ENCODE data around the gene MLPH. TPM values are rescaled to one million over a fixed set of nuclear protein-coding genes. Genes with fewer than 3 reads are reported as not detected.

MLPH gene
- polyA plus RNA-seq, 1 donor from 2014 or later, result not detected

DNA sequence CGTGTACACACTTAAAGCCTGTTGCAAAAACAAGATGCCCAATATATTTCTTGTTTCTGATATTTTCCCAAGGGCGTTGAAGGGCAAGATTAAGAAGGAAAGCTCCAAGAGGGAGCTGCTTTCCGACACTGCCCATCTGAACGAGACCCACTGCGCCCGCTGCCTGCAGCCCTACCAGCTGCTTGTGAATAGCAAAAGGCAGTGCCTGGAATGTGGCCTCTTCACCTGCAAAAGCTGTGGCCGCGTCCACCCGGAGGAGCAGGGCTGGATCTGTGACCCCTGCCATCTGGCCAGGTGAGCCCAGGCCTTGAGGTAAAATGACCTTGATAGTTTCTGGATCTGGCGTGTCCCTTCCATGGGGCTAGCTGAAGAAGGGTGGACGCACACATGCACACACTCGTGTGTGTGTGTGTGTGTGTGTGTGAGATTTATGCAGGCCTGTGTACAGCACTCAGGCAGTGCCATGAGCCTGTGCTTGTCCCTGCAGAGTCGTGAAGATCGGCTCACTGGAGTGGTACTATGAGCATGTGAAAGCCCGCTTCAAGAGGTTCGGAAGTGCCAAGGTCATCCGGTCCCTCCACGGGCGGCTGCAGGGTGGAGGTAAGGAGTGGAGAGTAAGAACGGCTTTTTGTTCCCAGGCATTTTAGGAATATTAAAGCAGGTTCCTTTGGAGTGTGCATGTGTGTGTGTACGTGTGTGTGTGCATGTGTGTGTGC, 23.6 kb downstream of the MLPH start:
- Mint-ChIP-seq H3K27me3 (peaks cover 6% of the 10 kb centered on the region), H3K4me1 (no peaks in the 10 kb centered on the region), H3K9me3 (no peaks in the 10 kb centered on the region), H3K36me3 (peaks cover 1% of the 10 kb centered on the region), H3K27ac (no peak overlapping the region), H3K4me3 (no peak overlapping the region)

DNA sequence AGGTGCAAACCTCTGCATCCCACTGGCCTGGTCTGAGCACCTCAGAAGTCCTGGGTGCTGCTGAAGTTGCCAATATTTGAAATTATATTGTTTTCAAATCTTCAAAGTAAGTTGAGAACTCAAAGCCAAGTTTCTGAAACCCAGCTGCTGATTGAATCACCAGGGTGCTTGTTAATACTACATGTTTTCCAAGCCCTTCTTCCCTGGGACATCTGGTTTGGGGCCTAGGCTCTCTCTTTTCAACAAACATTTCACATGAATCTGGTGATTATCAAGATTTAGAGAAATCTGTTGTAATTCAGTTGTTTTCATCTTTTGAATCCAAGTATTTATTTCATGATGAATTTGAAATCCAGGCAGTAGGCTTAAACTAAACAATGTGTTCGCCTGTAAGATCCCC, 24.4 kb downstream of the MLPH start:
- H3K27me3 Mint-ChIP-seq, result peaks cover 5% of the 10 kb centered on the region
- H3K4me1 Mint-ChIP-seq, result no peaks in the 10 kb centered on the region
- H3K4me3 Mint-ChIP-seq, result no peak overlapping the region
- H3K36me3 Mint-ChIP-seq, result no peaks in the 10 kb centered on the region
- H3K9me3 Mint-ChIP-seq, result no peaks in the 10 kb centered on the region
- H3K27ac Mint-ChIP-seq, result no peak overlapping the region

DNA sequence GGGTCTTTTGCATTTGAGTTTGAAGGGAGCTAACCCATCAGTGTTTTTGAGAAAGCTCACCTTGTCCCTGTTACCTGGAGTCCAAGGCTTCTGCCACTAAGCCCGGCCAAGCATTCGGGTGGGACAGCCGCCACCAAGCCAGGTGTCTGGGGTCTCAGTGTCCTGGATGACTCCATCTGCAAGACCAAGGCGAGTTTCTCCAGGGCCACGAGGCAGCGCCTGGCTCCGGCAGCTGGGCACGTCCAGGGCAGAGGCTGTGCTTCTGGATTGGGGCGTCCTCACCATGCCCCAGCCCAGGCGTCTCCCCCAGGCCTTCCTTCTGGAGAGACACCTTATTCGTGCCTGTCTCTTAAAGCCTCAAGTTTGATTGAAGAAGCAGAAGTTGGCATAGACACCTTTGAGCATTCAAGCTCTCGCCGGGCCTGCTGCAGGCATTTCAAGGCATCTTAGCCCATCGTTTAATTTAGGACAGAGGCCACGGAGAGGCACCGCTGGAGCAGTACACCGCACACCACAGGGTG, 24.9 kb downstream of the MLPH start:
- H3K9me3 Mint-ChIP-seq, result no peaks in the 10 kb centered on the region

DNA sequence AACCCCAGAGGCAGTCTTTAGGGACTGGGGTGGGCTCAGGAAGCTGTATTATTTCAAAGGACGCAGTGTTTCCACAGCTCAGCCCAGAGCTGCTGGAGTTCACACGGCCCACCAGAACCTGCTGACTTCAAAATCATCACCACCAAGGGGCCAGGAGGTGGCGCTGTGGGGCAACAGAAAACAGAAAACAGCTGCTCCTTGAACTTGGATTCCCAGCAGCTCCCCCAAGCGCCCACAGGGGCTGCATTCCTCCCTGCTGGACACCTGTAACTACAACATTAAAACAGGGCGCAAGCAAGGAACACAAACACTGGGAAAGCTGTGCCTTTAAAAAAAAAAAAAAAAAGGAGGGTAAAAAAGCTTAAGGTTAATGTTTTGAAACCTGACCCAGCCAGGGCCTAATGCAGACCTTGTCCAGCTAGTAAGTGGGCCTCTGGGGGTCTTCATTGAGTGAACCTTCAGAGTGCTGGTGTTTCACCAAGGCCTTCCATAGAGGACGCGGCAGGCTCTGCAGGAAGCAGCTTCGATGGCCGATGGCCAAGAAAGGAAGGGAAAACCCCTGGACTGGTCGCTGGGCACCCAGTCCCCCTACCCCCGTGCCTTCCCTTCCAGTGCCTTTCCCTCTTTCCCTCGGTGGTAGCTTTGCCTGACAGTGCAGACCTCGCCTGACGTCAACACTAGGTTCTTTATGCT, 25.9 kb downstream of the MLPH start:
- Mint-ChIP-seq H3K9me3 (no peaks in the 10 kb centered on the region), H3K27me3 (peaks cover 3% of the 10 kb centered on the region), H3K4me1 (no peaks in the 10 kb centered on the region), H3K4me3 (no peak overlapping the region), H3K36me3 (no peaks in the 10 kb centered on the region), H3K27ac (peak overlapping the region in 1 of 3 donors; percentile 57)

More for the DNA sequence above, 24.9 kb downstream of the MLPH start:
- no peaks in the 10 kb centered on the region for H3K4me1 Mint-ChIP-seq
- peaks cover 5% of the 10 kb centered on the region for H3K27me3 Mint-ChIP-seq
- no peaks in the 10 kb centered on the region for H3K36me3 Mint-ChIP-seq
- H3K27ac Mint-ChIP-seq, result no peak overlapping the region
- no peak overlapping the region for H3K4me3 Mint-ChIP-seq

DNA sequence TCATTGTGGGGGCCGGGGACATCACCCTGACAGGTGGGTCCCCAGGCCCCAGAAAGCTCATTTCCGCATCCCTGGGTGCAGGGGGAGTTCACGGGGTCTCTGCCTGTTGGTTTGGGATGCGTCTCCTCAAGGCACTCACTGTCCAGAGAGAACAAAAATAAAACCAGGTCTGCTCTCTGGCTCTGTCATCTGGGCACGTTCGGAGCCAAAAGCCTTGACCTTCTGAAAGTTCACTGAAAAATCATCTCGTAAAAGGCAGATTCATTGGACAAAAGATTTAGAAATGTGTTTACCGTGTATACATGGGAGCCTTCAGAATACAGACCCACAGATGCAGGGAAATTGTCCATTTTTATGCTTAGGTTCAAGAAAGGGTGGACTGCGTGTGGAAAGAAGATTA, 26.6 kb downstream of the MLPH start:
- Mint-ChIP-seq H3K4me1 (no peaks in the 10 kb centered on the region), H3K36me3 (no peaks in the 10 kb centered on the region), H3K9me3 (no peaks in the 10 kb centered on the region), H3K27me3 (peaks cover 3% of the 10 kb centered on the region), H3K27ac (peak overlapping the region in 1 of 3 donors; percentile 57), H3K4me3 (no peak overlapping the region)

DNA sequence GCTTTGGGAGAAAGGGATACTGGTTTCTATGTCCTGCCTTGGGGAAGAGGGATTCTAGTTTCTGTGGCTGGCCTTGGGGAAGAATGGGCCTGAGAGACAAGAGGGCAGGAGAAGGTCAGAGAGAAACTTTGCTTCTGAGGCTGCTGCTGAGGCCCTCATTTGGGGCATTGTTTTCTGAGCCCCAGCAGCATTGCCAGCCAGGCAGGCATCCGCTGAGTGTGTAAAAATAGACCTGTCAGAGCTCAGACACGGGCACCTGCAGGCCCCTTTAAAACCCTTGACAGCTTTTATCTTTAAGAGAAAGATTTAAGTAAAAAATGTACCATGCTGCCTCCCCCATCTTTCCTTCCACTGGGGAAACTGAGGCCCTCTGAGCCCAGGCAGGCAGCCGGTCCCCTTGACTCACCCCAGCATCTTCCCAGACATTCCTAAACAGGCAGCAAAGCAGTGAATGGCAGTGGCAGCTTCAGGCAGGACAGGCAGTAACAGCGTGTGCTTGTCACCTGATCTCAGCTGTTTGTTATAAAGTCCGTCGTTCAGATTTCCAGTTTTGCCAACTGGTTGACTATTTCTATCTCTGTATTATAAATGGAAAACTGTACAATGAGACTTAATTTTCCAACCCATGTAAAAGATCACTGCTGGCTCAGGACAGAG, 27.6 kb downstream of the MLPH start:
- no peaks in the 10 kb centered on the region for H3K9me3 Mint-ChIP-seq
- no peaks in the 10 kb centered on the region for H3K27me3 Mint-ChIP-seq
- no peaks in the 10 kb centered on the region for H3K4me1 Mint-ChIP-seq
- H3K4me3 Mint-ChIP-seq, result no peak overlapping the region
- H3K36me3 Mint-ChIP-seq, result no peaks in the 10 kb centered on the region
- no peak overlapping the region for H3K27ac Mint-ChIP-seq

DNA sequence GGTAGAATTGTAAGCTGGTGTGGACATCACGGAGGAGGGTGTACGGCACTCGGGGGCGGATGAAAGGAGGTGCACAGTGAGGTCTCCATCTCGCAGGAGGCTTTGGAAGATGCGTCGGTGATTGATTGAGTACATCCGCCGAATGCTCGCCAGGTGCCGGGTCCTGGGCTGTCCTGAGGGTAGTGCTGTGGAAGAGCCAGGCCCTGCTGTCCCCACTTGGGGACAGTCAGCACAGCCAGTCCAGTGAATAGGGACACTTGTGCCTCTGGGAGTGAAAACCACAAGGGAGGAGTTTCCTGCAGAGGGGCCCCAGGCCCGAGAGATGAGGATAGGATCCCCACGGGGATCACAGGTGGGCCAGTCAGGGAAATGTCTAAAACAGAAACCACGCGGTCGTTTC, 28.1 kb downstream of the MLPH start:
- Mint-ChIP-seq H3K27me3 (no peaks in the 10 kb centered on the region), H3K4me1 (no peaks in the 10 kb centered on the region), H3K9me3 (no peaks in the 10 kb centered on the region), H3K36me3 (no peaks in the 10 kb centered on the region), H3K4me3 (peak overlapping the region in 1 of 4 donors; percentile 60), H3K27ac (peak overlapping the region in 1 of 3 donors; percentile 87)

DNA sequence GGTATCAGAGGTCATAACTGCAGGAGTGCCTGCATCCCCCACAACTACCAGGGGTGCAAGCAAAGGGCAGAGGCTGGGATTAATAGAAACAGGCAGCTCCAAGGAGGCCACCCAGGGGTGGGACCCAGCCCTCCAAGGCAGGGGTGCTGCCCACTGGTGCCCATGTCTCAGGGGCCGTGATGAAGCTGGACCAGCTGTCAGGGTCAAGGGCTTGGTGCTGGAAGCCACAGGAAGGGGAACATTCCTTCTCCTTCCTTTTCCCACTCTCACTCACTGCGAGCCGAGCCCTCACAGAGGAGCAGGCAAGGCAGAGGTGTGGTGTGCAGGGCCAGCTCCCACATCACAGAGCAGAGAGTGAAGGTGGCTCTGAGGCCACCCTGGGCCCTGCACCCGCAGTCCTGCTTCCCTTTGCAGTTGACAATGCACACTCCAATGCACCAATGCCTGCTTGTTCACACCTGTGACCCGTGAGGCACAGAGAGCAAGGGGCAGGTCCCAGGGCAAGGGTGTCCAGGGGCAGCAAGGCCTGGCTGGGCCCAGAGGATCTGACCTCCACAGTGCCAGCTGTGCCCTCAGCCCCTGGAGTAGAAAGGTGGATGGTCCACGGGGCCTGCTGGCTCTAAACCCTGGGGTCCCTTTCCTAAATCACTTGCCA, 28.7 kb downstream of the MLPH start:
- Mint-ChIP-seq H3K4me1 (no peaks in the 10 kb centered on the region), H3K36me3 (no peaks in the 10 kb centered on the region), H3K27me3 (no peaks in the 10 kb centered on the region), H3K4me3 (peak overlapping the region in 1 of 4 donors; percentile 60), H3K9me3 (no peaks in the 10 kb centered on the region), H3K27ac (peak overlapping the region in 1 of 3 donors; percentile 87)

DNA sequence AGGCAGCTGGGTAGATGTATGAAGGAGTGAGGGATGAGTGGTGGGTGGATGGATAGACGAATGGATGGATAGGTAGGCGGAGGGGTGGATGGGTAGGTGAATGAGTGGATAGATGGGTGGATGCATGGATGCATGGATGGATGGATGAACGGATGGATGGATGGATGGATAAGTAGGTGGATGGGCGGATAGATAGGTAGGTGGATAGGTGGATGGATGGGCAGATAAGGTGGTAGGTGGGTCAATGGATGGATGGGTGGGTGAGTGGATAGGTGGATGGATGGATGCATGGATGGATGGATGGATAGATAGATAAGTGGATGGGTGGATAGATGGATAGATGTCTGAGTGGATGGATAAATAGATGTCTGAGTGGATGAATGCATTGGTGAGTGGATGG, 30.1 kb downstream of the MLPH start:
- Mint-ChIP-seq H3K27ac (no peak overlapping the region), H3K36me3 (no peaks in the 10 kb centered on the region), H3K4me1 (no peaks in the 10 kb centered on the region)

DNA sequence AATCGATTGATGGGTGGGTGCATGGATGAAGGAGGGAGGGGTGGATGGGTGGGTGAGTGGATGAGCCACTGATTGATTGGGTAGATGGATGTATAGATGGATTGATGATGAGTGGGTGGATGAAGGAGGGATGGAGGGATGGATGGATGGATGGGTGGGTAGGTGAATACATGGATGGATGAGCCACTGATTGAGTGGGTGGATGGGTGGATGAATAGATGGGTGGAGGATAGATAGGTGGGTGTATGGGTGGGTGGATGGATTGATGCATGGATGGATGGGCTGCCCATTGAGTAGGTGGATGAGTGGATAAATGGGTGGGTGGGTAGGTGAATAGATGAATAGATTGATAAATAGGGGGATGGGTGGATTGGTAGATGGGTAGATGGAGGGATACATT, 30.9 kb downstream of the MLPH start:
- Mint-ChIP-seq H3K4me3 (no peak overlapping the region), H3K27ac (no peak overlapping the region)

More for the DNA sequence above, 30.1 kb downstream of the MLPH start:
- Mint-ChIP-seq H3K4me3 (no peak overlapping the region), H3K9me3 (no peaks in the 10 kb centered on the region), H3K27me3 (no peaks in the 10 kb centered on the region)

DNA sequence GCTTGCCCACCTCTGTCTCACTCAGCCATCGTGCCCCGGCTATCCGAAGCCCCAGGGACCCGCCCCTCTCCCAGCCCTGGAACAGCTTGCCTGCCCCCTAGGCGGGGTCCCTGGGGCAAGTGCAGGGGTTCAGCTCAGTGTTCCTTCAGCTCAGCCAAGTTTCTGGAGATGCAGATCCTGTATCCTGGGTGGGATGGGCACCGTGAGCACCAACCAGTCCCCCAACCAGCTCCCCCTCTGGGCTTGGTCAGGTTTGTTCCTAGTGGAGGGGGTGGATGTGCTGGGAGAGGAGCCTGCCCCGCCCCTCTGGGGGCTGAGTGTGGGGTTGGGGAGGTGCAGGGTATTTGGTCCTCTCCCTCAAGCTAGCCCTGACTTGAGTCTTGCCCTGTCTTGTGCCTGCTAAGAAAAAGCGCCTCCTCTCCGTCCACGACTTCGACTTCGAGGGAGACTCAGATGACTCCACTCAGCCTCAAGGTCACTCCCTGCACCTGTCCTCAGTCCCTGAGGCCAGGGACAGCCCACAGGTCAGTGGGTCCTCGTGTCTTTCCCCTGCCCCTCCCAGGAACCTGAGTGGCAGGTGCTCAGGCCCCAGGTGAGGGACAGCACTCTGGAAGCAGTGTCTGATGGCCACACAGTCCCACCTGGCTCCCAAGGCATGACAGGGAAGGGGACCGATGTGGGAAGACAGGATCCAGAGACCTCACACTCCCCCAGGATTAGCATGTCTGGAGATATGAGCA, 32.6 kb downstream of the MLPH start:
- Mint-ChIP-seq H3K4me3 (no peak overlapping the region), H3K27me3 (no peaks in the 10 kb centered on the region), H3K4me1 (no peaks in the 10 kb centered on the region), H3K36me3 (no peaks in the 10 kb centered on the region), H3K9me3 (no peaks in the 10 kb centered on the region), H3K27ac (no peak overlapping the region)

More for the DNA sequence above, 30.9 kb downstream of the MLPH start:
- H3K9me3 Mint-ChIP-seq, result no peaks in the 10 kb centered on the region
- no peaks in the 10 kb centered on the region for H3K4me1 Mint-ChIP-seq
- no peaks in the 10 kb centered on the region for H3K36me3 Mint-ChIP-seq
- H3K27me3 Mint-ChIP-seq, result no peaks in the 10 kb centered on the region

DNA sequence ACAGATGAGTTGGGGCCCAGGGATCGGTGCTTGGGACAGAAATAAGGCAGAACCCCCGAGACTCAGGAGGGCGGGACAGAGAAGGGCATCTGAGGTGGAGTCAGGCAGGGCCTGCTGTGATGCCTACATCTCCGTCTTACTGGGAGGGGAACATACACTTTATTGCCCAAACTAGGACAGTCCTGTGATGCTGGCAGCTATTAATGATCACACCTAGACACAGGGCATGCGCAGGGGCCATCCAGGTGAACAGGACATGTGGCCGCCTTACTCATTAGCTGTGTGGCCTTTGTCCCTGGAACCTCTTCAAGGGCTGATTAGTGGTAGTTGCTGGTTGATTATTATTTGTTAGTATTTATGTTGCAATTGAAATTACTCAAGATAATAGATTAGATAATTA, 33.2 kb downstream of the MLPH start:
- Mint-ChIP-seq H3K36me3 (no peaks in the 10 kb centered on the region), H3K4me1 (no peaks in the 10 kb centered on the region), H3K9me3 (no peaks in the 10 kb centered on the region), H3K27ac (no peak overlapping the region), H3K4me3 (no peak overlapping the region), H3K27me3 (no peaks in the 10 kb centered on the region)

DNA sequence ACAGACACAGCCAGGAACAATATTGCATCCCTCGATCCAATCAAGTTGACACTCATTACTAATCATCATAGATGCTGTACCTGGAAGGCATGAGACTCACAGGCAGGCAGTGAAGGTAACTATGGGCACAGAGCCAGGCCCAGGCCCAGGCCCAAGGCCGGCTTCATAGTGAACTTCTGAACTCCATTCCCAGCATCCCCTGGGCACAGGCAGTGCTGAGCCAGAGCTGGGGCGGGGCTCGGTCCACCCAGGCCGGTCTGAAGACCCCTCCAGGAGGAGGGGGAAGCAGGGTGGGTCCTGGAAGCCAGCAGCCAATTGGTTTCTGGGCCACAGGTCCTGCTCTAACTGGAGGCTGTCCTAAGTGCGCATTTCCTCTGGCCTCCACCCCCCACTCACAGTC, 37.6 kb downstream of the MLPH start:
- Mint-ChIP-seq H3K4me1 (peaks cover 5 to 10% (median 6%) of the 10 kb centered on the region in 3 donors), H3K27me3 (no peaks in the 10 kb centered on the region), H3K9me3 (no peaks in the 10 kb centered on the region), H3K27ac (no peak overlapping the region), H3K4me3 (no peak overlapping the region), H3K36me3 (peaks cover 2% of the 10 kb centered on the region)

DNA sequence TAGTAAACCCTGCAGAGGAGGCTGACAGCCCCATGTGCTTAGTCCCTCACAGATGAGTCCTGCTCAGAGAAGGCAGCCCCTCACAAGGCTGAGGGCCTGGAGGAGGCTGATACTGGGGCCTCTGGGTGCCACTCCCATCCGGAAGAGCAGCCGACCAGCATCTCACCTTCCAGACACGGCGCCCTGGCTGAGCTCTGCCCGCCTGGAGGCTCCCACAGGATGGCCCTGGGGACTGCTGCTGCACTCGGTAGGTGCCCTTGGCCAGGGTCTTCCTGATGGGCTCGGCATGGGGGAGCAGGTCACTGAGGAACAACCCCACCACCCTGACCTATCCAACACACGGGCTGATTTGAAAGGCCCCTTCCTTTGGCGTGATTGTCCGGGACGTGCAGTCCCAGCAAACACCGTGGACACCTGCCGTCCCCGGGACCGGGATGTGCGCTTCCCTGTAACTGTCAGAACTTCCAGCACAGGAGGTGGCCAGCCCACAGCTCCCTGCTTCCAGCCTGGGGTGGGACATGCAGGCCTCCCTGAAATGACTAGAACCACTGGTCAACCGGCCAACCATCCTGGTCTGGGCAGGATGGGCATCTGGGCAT, 38.6 kb downstream of the MLPH start:
- no peaks in the 10 kb centered on the region for H3K9me3 Mint-ChIP-seq
- H3K27ac Mint-ChIP-seq, result no peak overlapping the region
- peaks cover 2% of the 10 kb centered on the region for H3K36me3 Mint-ChIP-seq
- peaks cover 7 to 10% (median 7%) of the 10 kb centered on the region in 3 donors for H3K4me1 Mint-ChIP-seq
- H3K27me3 Mint-ChIP-seq, result no peaks in the 10 kb centered on the region
- no peak overlapping the region for H3K4me3 Mint-ChIP-seq

Data from IgD-negative memory B cell (primary cell).